Activated B cell treated with CpG ODN at 0.5 μM for 24 hours (primary cell): ENCODE measurements around the gene GIT2. TPM values are rescaled to one million over a fixed set of nuclear protein-coding genes. Genes with fewer than 3 reads are reported as not detected.

ENCODE experiments used
- ATAC-seq: fragments of 200-7000 bp; cut with Tn5 transposase; one replicate; pipeline ENCODE4 v1.10.0; 2021; ENCODE audit warnings: low read depth, mild to moderate bottlenecking, moderate library complexity
- CTCF ChIA-PET: fragments of 350-600 bp; sonication (Branson Sonifier 250); formaldehyde crosslinking; loops from one replicate; lab custom pipeline; 2021; ENCODE audit warnings: antibody characterized with exemption; lab: Charles Lee
- POLR2A ChIA-PET: fragments of 350-600 bp; sonication (Branson Sonifier 250); formaldehyde crosslinking; loops from one replicate; lab custom pipeline; 2021; ENCODE audit warnings: antibody characterized with exemption; lab: Charles Lee
- DNase-seq: peaks from one replicate; pipeline ENCODE4 v3.0.0; 2022
- H3K27ac Mint-ChIP-seq: one replicate; pipeline ENCODE4 v1.8.0; 2020; ENCODE audit warnings: mixed read lengths
- H3K27me3 Mint-ChIP-seq: one replicate; pipeline ENCODE4 v1.8.0; 2021; ENCODE audit warnings: mixed read lengths
- H3K36me3 Mint-ChIP-seq: one replicate; pipeline ENCODE4 v1.8.0; 2021; ENCODE audit warnings: low read depth, mixed read lengths
- H3K4me1 Mint-ChIP-seq: one replicate; pipeline ENCODE4 v1.8.0; 2021; ENCODE audit warnings: mixed read lengths
- H3K4me3 Mint-ChIP-seq: one replicate; pipeline ENCODE4 v1.8.0; 2020; ENCODE audit warnings: mild to moderate bottlenecking, mixed read lengths
- H3K9me3 Mint-ChIP-seq: one replicate; pipeline ENCODE4 v1.8.0; 2020; ENCODE audit warnings: mixed read lengths
- CTCF ChIP-seq: fragments of 200-600 bp; IDR thresholded peaks from one replicate; pipeline ENCODE4 v1.8.0; 2022; ENCODE audit warnings: antibody characterized with exemption, mild to moderate bottlenecking
- intact Hi-C: fragments of 100-400 bp; cut with micrococcal nuclease; formaldehyde crosslinking; loops from one replicate; pipeline ENCODE4 v1.15.1; 2024
- total RNA-seq: library from RNA; stranded (reverse); gene quantifications from 2 replicates; pipeline ENCODE4 v1.2.3, GENCODE V29; 2022

Gene GIT2
- total RNA-seq, 1 donor from 2014 or later: 107 TPM

GRCh38 chr12:109916045-109916444, 80.1 kb downstream of the GIT2 start:
- TF ChIP-seq CTCF: no peak
- no peak overlapping the region for H3K4me3 Mint-ChIP-seq
- ChIA-PET CTCF (no interaction called here), POLR2A (interaction anchor here (0.6 kb wide), 1 partner anchor 117 kb away, joined by 3 read pairs; no protein-coding TSS in a partner anchor)
- no peaks in the 10 kb centered on the region for H3K27me3 Mint-ChIP-seq
- H3K9me3 Mint-ChIP-seq: no peaks in the 10 kb centered on the region
- intact Hi-C loops: no loop called here
- no peak for DNase-seq
- H3K36me3 Mint-ChIP-seq: peaks cover 90% of the 10 kb centered on the region
- ATAC-seq: no peak
- no peaks in the 10 kb centered on the region for H3K4me1 Mint-ChIP-seq
- no peak overlapping the region for H3K27ac Mint-ChIP-seq

- ChIA-PET CTCF (no interaction called here), POLR2A (interaction anchor here (0.6 kb wide), 2 partner anchors 24 to 117 kb away, joined by 3 read pairs; no protein-coding TSS in a partner anchor)
- DNase-seq (no peak), ATAC-seq (no peak)
- Mint-ChIP-seq H3K36me3 (peaks cover 89% of the 10 kb centered on the region), H3K27me3 (no peaks in the 10 kb centered on the region), H3K27ac (no peak overlapping the region), H3K4me1 (no peaks in the 10 kb centered on the region), H3K9me3 (no peaks in the 10 kb centered on the region), H3K4me3 (no peak overlapping the region)
- intact Hi-C loops: no loop called here
- TF ChIP-seq CTCF: no peak
These were observed 80.8 kb downstream of the GIT2 start for GRCh38 chr12:109915171-109916040.

- H3K4me3 Mint-ChIP-seq: no peak overlapping the region
- ChIA-PET POLR2A (no interaction called here), CTCF (no interaction called here)
- ATAC-seq (no peak), DNase-seq (no peak)
- no peak for TF ChIP-seq CTCF
- no peaks in the 10 kb centered on the region for H3K27me3 Mint-ChIP-seq
- H3K27ac Mint-ChIP-seq: no peak overlapping the region
- peaks cover 87% of the 10 kb centered on the region for H3K36me3 Mint-ChIP-seq
- H3K4me1 Mint-ChIP-seq: no peaks in the 10 kb centered on the region
- no peaks in the 10 kb centered on the region for H3K9me3 Mint-ChIP-seq
- intact Hi-C loops: no loop called here
These were observed 81.7 kb downstream of the GIT2 start for GRCh38 chr12:109914461-109914860.

- intact Hi-C loops: no loop called here
These were observed 83.3 kb downstream of the GIT2 start for GRCh38 chr12:109912855-109913321.

More at GRCh38 chr12:109912855-109913321, 83.3 kb downstream of the GIT2 start:
- H3K36me3 Mint-ChIP-seq: peaks cover 86% of the 10 kb centered on the region
- no peaks in the 10 kb centered on the region for H3K9me3 Mint-ChIP-seq
- no peaks in the 10 kb centered on the region for H3K27me3 Mint-ChIP-seq
- CTCF ChIA-PET: interaction anchor here (1.1 kb wide), 1 partner anchor 9 kb away, joined by 4 read pairs; no protein-coding TSS in a partner anchor
- no peak overlapping the region for H3K27ac Mint-ChIP-seq
- no peak for TF ChIP-seq CTCF
- POLR2A ChIA-PET: no interaction called here
- ATAC-seq (no peak), DNase-seq (no peak)
- no peaks in the 10 kb centered on the region for H3K4me1 Mint-ChIP-seq
- no peak overlapping the region for H3K4me3 Mint-ChIP-seq
